SK-N-MC (cell line): ENCODE data around the gene GPR148.
"Not testable (repeated sequence)": the region's sequence is repeated elsewhere in the genome, so short reads cannot be mapped to it uniquely, and the experiment has no call there.

Experiments used
- EZH2 ChIP-seq: fragments of 200-600 bp; sonication (generic); IDR thresholded peaks from one replicate; pipeline ENCODE4 v1.6.1; 2017; ENCODE audit warnings: antibody characterized with exemption
- FOXP2 ChIP-seq: optimal IDR thresholded peaks from 2 replicates; pipeline ENCODE3; 2011; ENCODE audit warnings: mild to moderate bottlenecking, moderate library complexity; ENCODE audit not compliant: insufficient read depth; ENCODE audit errors: extremely low read length, control extremely low read depth
- POLR2AphosphoS5 ChIP-seq: IDR thresholded peaks from 2 replicates; pipeline ENCODE4 v1.6.1; 2012; ENCODE audit warnings: mild to moderate bottlenecking, low read depth, low read length, borderline replicate concordance

DNA sequence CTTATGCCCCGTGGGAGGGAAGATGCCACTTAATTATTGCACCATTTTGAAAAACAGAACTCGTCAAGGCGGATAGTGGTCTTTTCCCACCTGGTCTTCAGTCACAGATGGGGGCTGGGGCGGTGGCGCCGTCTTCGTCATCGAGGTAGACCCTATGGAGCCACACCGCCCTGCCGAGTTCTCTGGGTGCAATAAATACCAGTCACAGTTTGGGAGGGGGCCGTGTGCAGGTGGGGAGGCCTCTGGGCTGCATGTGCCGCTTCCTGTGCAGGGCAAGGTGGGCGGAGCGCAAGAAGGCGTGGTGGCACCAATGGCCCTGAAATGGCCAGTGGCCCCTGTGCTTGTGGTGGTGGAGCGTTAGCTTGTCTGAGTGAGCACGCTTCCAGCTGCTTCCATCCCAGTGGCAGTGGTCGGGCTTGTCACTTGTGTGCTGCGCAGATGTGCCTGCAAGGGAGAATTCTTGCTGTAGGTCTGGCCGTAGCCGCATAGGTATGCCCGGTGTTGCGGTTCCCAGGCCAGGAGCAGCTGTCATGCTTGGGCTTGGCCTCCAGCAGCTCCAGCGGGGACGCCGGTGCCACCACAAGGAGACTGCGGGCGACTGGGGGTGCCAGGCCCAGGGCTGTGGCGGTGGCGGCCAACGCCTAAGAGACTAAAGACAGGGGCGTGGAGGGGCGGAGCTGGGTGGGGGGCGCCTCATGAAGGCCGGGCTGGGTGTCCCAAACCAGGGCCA is 36.7 kb upstream of the GPR148 start:
- not testable (repeated sequence) for TF ChIP-seq POLR2AphosphoS5, EZH2, FOXP2
